Lower lobe of right lung (tissue), 2 donors: ENCODE data around the gene TAX1BP1. TPM values are rescaled to one million over a fixed set of nuclear protein-coding genes. Genes with fewer than 3 reads are reported as not detected.
"Not testable (repeated sequence)": the region's sequence is repeated elsewhere in the genome, so short reads cannot be mapped to it uniquely, and the experiment has no call there.

Experiments used
- ATAC-seq, 2 donors: fragments of 200-7000 bp; cut with Tn5 transposase; one replicate each; pipeline ENCODE4 v1.9.1; 2020 to 2022; ENCODE audit warnings: mild to moderate bottlenecking in 2 of 2, moderate library complexity in 2 of 2
- DNase-seq: peaks from one replicate; pipeline ENCODE4 v3.0.0-alpha.2; 2020
- H3K27ac ChIP-seq: fragments of 200-600 bp; one replicate; pipeline ENCODE4 v1.8.0; 2022
- H3K27me3 ChIP-seq: fragments of 200-600 bp; one replicate; pipeline ENCODE4 v1.8.0; 2022; ENCODE audit warnings: low read depth
- H3K36me3 ChIP-seq: fragments of 200-600 bp; one replicate; pipeline ENCODE4 v1.8.0; 2022; ENCODE audit warnings: mild to moderate bottlenecking
- H3K4me1 ChIP-seq: fragments of 200-600 bp; one replicate; pipeline ENCODE4 v1.8.0; 2022
- H3K4me3 ChIP-seq: fragments of 200-600 bp; one replicate; pipeline ENCODE4 v1.8.0; 2022; ENCODE audit warnings: mild to moderate bottlenecking
- H3K9me3 ChIP-seq: fragments of 200-600 bp; one replicate; pipeline ENCODE4 v1.8.0; 2022
- CTCF ChIP-seq: fragments of 200-600 bp; IDR thresholded peaks from one replicate; pipeline ENCODE4 v1.8.0; 2022; ENCODE audit warnings: antibody characterized with exemption, mild to moderate bottlenecking
- intact Hi-C: fragments of 100-400 bp; cut with DNase I; formaldehyde crosslinking; loops from one replicate; pipeline ENCODE4 v1.11.0; 2022
- total RNA-seq: library from RNA; stranded (reverse); fragmentation: NEBNext Ultra II Directional; extraction: Animal tissue kit (Norgen Biotek cat#: 25700); gene quantifications from one replicate; pipeline ENCODE4 v1.2.1, GENCODE V29; 2021
- donor health status: DM: no; HTN: yes; CAD: no; lungs with severe emphysema.

Gene TAX1BP1
- total RNA-seq, 1 donor from 2014 or later, result 128 TPM

GRCh38 chr7:27737616-27738015, 2.3 kb upstream of the TAX1BP1 start:
- Histone ChIP-seq H3K9me3 (no peaks in the 10 kb centered on the region), H3K36me3 (no peaks in the 10 kb centered on the region), H3K4me3 (no peak overlapping the region), H3K27ac (no peak overlapping the region), H3K27me3 (no peaks in the 10 kb centered on the region), H3K4me1 (peaks cover 38% of the 10 kb centered on the region)
- no peak for TF ChIP-seq CTCF
- intact Hi-C loops, result no loop called here
- DNase-seq, result no peak
- ATAC-seq, result no peak

- Histone ChIP-seq H3K36me3 (no peaks in the 10 kb centered on the region), H3K9me3 (no peaks in the 10 kb centered on the region), H3K4me1 (peaks cover 46% of the 10 kb centered on the region), H3K4me3 (peak overlapping the region; percentile 93), H3K27me3 (no peaks in the 10 kb centered on the region), H3K27ac (peak overlapping the region; percentile 99)
- TF ChIP-seq CTCF, result no peak
- DNase-seq (peak; percentile 50), ATAC-seq (peak; percentile 57 to 65)
- intact Hi-C loops, result no loop called here
Measured at GRCh38 chr7:27739301-27739908, 557 bp upstream of the TAX1BP1 start.

DNA sequence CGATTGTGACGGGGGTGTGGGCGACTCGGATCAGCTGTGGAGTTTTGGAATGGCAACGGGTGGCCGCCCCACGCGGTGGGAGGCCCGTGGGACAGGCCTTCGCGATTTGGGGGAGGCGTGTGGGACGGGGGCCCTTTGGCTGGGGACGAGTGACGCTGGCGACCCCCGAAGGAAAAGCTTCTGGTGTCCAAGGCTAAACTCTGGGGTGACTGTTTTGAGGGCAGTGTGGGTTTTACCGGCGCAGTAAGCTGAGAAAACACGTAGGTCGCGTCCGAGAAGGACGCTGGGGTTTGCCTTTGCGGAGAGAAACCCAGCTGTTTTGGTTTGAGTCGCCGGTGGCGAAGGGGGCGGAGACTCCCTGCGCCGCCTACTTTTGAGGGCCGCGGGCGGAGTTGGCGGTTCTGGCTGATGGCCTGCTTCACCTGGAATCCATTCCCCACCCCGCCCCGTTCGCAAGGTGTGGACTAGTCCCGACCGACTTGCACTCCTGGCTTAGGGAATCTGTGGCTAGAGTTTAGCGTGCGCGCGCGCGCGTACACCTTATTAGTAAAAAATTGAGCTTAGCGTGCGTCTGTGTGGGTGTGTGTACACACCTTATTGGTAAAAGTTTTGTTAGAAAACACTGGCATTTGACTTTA, 606 bp downstream of the TAX1BP1 start:
- H3K27ac ChIP-seq, result peak overlapping the region; percentile 99
- ATAC-seq, result peak; percentile 95 to 97

GRCh38 chr7:27742091-27742710, 2.2 kb downstream of the TAX1BP1 start:
- intact Hi-C loops, DNase-seq, H3K27me3 ChIP-seq, ATAC-seq, H3K36me3 ChIP-seq, H3K4me3 ChIP-seq, H3K27ac ChIP-seq, H3K9me3 ChIP-seq: not testable (repeated sequence)
- H3K4me1 ChIP-seq, result peaks cover 56% of the 10 kb centered on the region

More for the DNA sequence above, 606 bp downstream of the TAX1BP1 start:
- peak; percentile 95 for DNase-seq
- intact Hi-C loops, result no loop called here
- no peak for TF ChIP-seq CTCF
- H3K9me3 ChIP-seq, result no peaks in the 10 kb centered on the region
- peak overlapping the region; percentile 93 for H3K4me3 ChIP-seq
- H3K27me3 ChIP-seq, result no peaks in the 10 kb centered on the region
- H3K36me3 ChIP-seq, result no peaks in the 10 kb centered on the region
- H3K4me1 ChIP-seq, result peaks cover 46% of the 10 kb centered on the region

- intact Hi-C loops, result no loop called here
- no peak for ATAC-seq
- H3K4me1 ChIP-seq, result peaks cover 60% of the 10 kb centered on the region
- no peak for DNase-seq
- peaks cover 18% of the 10 kb centered on the region for H3K36me3 ChIP-seq
- H3K27me3 ChIP-seq, result no peaks in the 10 kb centered on the region
- TF ChIP-seq CTCF, result peak; percentile 56
- H3K27ac ChIP-seq, result no peak overlapping the region
- no peak overlapping the region for H3K4me3 ChIP-seq
- no peaks in the 10 kb centered on the region for H3K9me3 ChIP-seq
Measured at GRCh38 chr7:27745064-27745583, 5.2 kb downstream of the TAX1BP1 start.

GRCh38 chr7:27746486-27746885, 6.5 kb downstream of the TAX1BP1 start:
- no peak overlapping the region for H3K4me3 ChIP-seq
- peaks cover 61% of the 10 kb centered on the region for H3K4me1 ChIP-seq
- ATAC-seq (no peak), DNase-seq (no peak)
- peaks cover 32% of the 10 kb centered on the region for H3K36me3 ChIP-seq
- intact Hi-C loops, result no loop called here
- H3K9me3 ChIP-seq, result no peaks in the 10 kb centered on the region
- TF ChIP-seq CTCF, result no peak
- H3K27me3 ChIP-seq, result no peaks in the 10 kb centered on the region
- no peak overlapping the region for H3K27ac ChIP-seq
